Measurements from ENCODE around the gene GDAP1L1. TPM values are rescaled to one million over a fixed set of nuclear protein-coding genes. Genes with fewer than 3 reads are reported as not detected.

GDAP1L1 gene
- polyA plus RNA-seq, 1 of the 3 experiments (the other 2 are of a cell fraction): 0.30 TPM

DNA sequence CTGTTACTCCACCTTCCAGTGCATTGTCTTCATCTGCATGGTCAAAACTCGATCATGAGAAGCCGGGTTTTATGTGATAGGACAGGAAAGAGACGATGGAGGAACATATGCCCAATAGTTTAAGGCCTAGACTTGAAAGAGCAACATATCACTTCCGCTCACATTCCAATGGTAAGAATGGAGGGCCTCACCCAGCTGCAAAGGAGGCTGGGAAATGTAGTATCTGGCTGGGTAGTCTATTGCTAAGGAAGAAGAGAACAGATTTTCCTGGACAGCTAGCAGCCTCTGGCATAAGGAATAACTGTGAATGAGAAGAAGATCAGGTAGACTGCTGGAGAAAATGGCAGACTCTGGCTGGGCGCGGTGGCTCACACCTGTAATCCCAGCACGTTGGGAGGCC, 44.6 kb downstream of the GDAP1L1 start:
- H3K4me1 ChIP-seq (ENCODE audit: control insufficient read depth in 1 of 2, insufficient read depth in 2 of 2, low read depth in 1 of 2, low read length in 1 of 2): no peaks in the 10 kb centered on the region
- H3K79me2 ChIP-seq (ENCODE audit: insufficient read depth): no peaks in the 10 kb centered on the region
- no peak overlapping the region for H3K4me2 ChIP-seq
- CTCF ChIA-PET: interaction anchor here (1.2 to 5.0 kb wide), 2 partner anchors 10 to 19 kb away, joined by 3 to 24 read pairs; partner anchors contain the start of gene FITM2
- TF ChIP-seq EZH2phosphoT487 (IDR thresholded peaks at IDR 0.05; ENCODE audit: borderline replicate concordance, low read depth): no peak
- TF ChIP-seq MXI1 (IDR thresholded peaks at IDR 0.05; ENCODE audit: low read depth, low read length): no peak
- no peak for TF ChIP-seq TEAD4 (IDR thresholded peaks at IDR 0.05; ENCODE audit: borderline replicate concordance, insufficient read depth)
- no peak for TF ChIP-seq FOXM1 (IDR thresholded peaks at IDR 0.05; ENCODE audit: low read depth)
- TF ChIP-seq EP300 (IDR thresholded peaks at IDR 0.05; ENCODE audit: borderline replicate concordance in 1 of 2, low read depth in 1 of 2, low read length in 1 of 2): no peak
- TF ChIP-seq GATA2 (CRISPR knock-in tag; IDR thresholded peaks at IDR 0.05): no peak
- TF ChIP-seq, protein P1, sequence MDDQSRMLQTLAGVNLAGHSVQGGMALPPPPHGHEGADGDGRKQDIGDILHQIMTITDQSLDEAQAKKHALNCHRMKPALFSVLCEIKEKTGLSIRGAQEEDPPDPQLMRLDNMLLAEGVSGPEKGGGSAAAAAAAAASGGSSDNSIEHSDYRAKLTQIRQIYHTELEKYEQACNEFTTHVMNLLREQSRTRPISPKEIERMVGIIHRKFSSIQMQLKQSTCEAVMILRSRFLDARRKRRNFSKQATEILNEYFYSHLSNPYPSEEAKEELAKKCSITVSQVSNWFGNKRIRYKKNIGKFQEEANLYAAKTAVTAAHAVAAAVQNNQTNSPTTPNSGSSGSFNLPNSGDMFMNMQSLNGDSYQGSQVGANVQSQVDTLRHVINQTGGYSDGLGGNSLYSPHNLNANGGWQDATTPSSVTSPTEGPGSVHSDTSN (IDR thresholded peaks at IDR 0.05): no peak
- TF ChIP-seq ELF1 (IDR thresholded peaks at IDR 0.05): no peak
- no peak for TF ChIP-seq FOXJ3 (CRISPR knock-in tag; IDR thresholded peaks at IDR 0.05)
- no peak for TF ChIP-seq SMC3 (IDR thresholded peaks at IDR 0.05; ENCODE audit: low read depth, low read length)
- TF ChIP-seq TCF12 (IDR thresholded peaks at IDR 0.05): no peak
- no peak for TF ChIP-seq RXRA (IDR thresholded peaks at IDR 0.05; ENCODE audit: borderline replicate concordance, low read depth)
- TF ChIP-seq RCOR1 (IDR thresholded peaks at IDR 0.05; ENCODE audit: low read length): no peak
- no peak for TF ChIP-seq RFX5 (IDR thresholded peaks at IDR 0.05; ENCODE audit: low read length)
- TF ChIP-seq, protein P2, sequence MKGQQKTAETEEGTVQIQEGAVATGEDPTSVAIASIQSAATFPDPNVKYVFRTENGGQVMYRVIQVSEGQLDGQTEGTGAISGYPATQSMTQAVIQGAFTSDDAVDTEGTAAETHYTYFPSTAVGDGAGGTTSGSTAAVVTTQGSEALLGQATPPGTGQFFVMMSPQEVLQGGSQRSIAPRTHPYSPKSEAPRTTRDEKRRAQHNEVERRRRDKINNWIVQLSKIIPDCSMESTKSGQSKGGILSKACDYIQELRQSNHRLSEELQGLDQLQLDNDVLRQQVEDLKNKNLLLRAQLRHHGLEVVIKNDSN (IDR thresholded peaks at IDR 0.05; ENCODE audit: borderline replicate concordance, low read depth): no peak
- H3K36me3 ChIP-seq (replicated peaks in 1 of 2; ENCODE audit: control insufficient read depth in 1 of 2, insufficient read depth in 2 of 2, low read length in 1 of 2): no peaks in the 10 kb centered on the region
- no peak overlapping the region for H3K9ac ChIP-seq
- H3K4me3 ChIP-seq (ENCODE audit: low read depth in 2 of 2, low read length in 1 of 2): no peak overlapping the region
- no peak overlapping the region for H3K27ac ChIP-seq (ENCODE audit: low read depth in 2 of 2, low read length in 1 of 2)
- POLR2A ChIA-PET: no interaction called here
- H4K20me1 ChIP-seq (ENCODE audit: insufficient read depth): no peaks in the 10 kb centered on the region
- 74% methylated on average over 7 of the region's 7 CpGs for WGBS (ENCODE audit: low lambda C conversion rate)
- H3K27me3 ChIP-seq (ENCODE audit: insufficient read depth): no peaks in the 10 kb centered on the region
- H2AFZ ChIP-seq (ENCODE audit: low read depth): no peak overlapping the region
- DNase-seq: no peak
- no peaks in the 10 kb centered on the region for H3F3A ChIP-seq (replicated peaks; ENCODE audit: insufficient read depth)
- no peaks in the 10 kb centered on the region for H3K9me3 ChIP-seq
- no peaks in the 10 kb centered on the region for H3K9me2 ChIP-seq

DNA sequence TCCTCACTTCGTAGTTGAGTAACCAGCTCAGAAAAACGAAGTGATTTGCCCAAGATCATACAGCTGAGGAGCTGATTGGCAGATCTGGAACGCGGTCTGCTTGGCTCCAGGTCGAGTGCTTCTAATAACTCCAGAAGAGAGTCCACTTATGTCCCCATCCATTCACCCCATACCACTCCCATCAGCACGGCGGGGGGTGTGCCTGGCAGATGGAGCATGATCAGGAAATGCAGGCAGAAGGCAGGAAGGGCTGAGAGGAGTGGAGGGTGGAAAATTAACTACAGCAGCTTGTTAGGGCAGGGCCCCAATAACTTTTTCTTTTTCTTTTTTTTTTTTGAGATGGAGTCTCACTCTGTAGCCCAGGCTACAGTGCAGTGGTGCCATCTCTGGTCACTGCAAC, 48.9 kb downstream of the GDAP1L1 start:
- ChIA-PET POLR2A (no interaction called here), CTCF (interaction anchor here (1.0 to 2.5 kb wide), 3 partner anchors 8 to 90 kb away, joined by 3 to 5 read pairs (median 4); no protein-coding TSS in a partner anchor)
- no peak overlapping the region for H2AFZ ChIP-seq (ENCODE audit: low read depth)
- H3F3A ChIP-seq (replicated peaks; ENCODE audit: insufficient read depth): no peaks in the 10 kb centered on the region
- no peak overlapping the region for H3K27ac ChIP-seq (ENCODE audit: low read depth in 2 of 2, low read length in 1 of 2)
- no peak overlapping the region for H3K4me2 ChIP-seq
- no peak overlapping the region for H3K9ac ChIP-seq
- WGBS (ENCODE audit: low lambda C conversion rate): 75% methylated on average over 7 of the region's 7 CpGs
- H3K79me2 ChIP-seq (ENCODE audit: insufficient read depth): no peaks in the 10 kb centered on the region
- no peaks in the 10 kb centered on the region for H3K27me3 ChIP-seq (ENCODE audit: insufficient read depth)
- H3K4me1 ChIP-seq (ENCODE audit: control insufficient read depth in 1 of 2, insufficient read depth in 2 of 2, low read depth in 1 of 2, low read length in 1 of 2): no peaks in the 10 kb centered on the region
- H3K9me3 ChIP-seq: no peaks in the 10 kb centered on the region
- DNase-seq: no peak
- H3K4me3 ChIP-seq (ENCODE audit: low read depth in 2 of 2, low read length in 1 of 2): no peak overlapping the region
- no peak for TF ChIP-seq JUND (IDR thresholded peaks at IDR 0.05)
- TF ChIP-seq FOSL2 (IDR thresholded peaks at IDR 0.05; ENCODE audit: borderline replicate concordance, low read depth): no peak
- TF ChIP-seq YY1 (IDR thresholded peaks at IDR 0.05; ENCODE audit: low read depth): no peak
- no peaks in the 10 kb centered on the region for H4K20me1 ChIP-seq (ENCODE audit: insufficient read depth)
- no peaks in the 10 kb centered on the region for H3K36me3 ChIP-seq (replicated peaks in 1 of 2; ENCODE audit: control insufficient read depth in 1 of 2, insufficient read depth in 2 of 2, low read length in 1 of 2)
- no peaks in the 10 kb centered on the region for H3K9me2 ChIP-seq

Data from SK-N-SH (cell line).